Peyer's patch (tissue), 4 donors: Measurements from ENCODE around the gene REXO1.
"Not testable (repeated sequence)": the region's sequence is repeated elsewhere in the genome, so short reads cannot be mapped to it uniquely, and the experiment has no call there.

Experiments used
- CTCF ChIP-seq, 6 experiments: fragments of 450-650 bp in 4 of 6; fragments of 200-600 bp in 2 of 6; sonication (generic) in 1 of 6; IDR thresholded peaks; one replicate each; pipeline ENCODE4 v1.5.1; 2017 to 2019; ENCODE audit warnings: antibody characterized with exemption in 6 of 6, mild to moderate bottlenecking in 3 of 6, moderate library complexity in 1 of 6
- POLR2A ChIP-seq, 2 donors: fragments of 450-650 bp; IDR thresholded peaks; one replicate each; pipeline ENCODE4 v1.5.1; 2017; ENCODE audit warnings: antibody characterized with exemption in 2 of 2, mild to moderate bottlenecking in 2 of 2, moderate library complexity in 2 of 2

DNA sequence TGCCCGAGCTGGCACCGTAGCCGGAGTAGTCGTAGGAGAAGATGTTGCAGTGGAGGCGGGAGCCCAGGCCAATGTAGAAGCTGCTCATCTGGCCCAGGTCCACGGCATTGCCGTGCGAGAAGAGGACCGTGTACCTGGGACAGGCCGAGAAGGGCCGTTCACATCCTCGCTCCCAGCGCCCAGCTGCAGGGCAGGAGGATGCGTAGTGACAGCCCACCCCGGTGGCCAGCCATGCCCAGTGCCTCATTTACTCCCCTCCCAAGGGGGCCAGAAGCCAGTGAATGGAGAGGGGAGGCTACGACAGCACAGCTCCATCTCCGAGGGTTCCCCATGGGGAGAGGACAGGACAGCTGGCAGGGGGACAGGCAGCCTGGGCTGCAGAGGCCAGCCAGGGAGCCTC, 31.7 kb upstream of the REXO1 start:
- not testable (repeated sequence) for TF ChIP-seq CTCF, POLR2A (IDR thresholded peaks at IDR 0.05)
